Left lobe of liver (tissue), 2 donors: ENCODE results near the gene SELL. TPM values are rescaled to one million over a fixed set of nuclear protein-coding genes. Genes with fewer than 3 reads are reported as not detected.
"Not testable (repeated sequence)": the region's sequence is repeated elsewhere in the genome, so short reads cannot be mapped to it uniquely, and the experiment has no call there.

Experiments used
- ATAC-seq: fragments of 200-7000 bp; cut with Tn5 transposase; one replicate; pipeline ENCODE4 v1.9.1; 2020; ENCODE audit warnings: mild to moderate bottlenecking, moderate library complexity
- DNase-seq: peaks from one replicate; pipeline ENCODE4 v3.0.0-alpha.2; 2020; ENCODE audit warnings: low spot score
- total RNA-seq: library from RNA; stranded (reverse); gene quantifications from one replicate; pipeline ENCODE4 v1.2.1, GENCODE V29; 2021
- donor health status: DM: no; HTN: no; CAD: no; lungs with moderate emphysema.
- donor health status: DM: no; HTN: yes; CAD: no.

SELL gene
- total RNA-seq: 1.9 TPM

GRCh38 chr1:169711469-169712308 is at the start of gene SELL:
SELL (minus strand) TSS chr1:169711620; CDS start chr1:169711498, 122 bp downstream.
- ATAC-seq: peak; percentile 100
- DNase-seq: peak; percentile 62

GRCh38 chr1:169759038-169759437 is 47.6 kb upstream of the SELL start:
- DNase-seq: no peak
- no peak for ATAC-seq

GRCh38 chr1:169753549-169753948 is 42.1 kb upstream of the SELL start:
- DNase-seq (no peak), ATAC-seq (no peak)

GRCh38 chr1:169750041-169750440 is 38.6 kb upstream of the SELL start:
- DNase-seq (no peak), ATAC-seq (no peak)

- ATAC-seq (no peak), DNase-seq (no peak)
Measured at GRCh38 chr1:169746550-169746949, 35.1 kb upstream of the SELL start.

- peak; percentile 92 for ATAC-seq
- peak; percentile 77 for DNase-seq
Measured at GRCh38 chr1:169745015-169745861, 33.8 kb upstream of the SELL start.

GRCh38 chr1:169741666-169742394 is 30.4 kb upstream of the SELL start:
- no peak for DNase-seq
- no peak for ATAC-seq

GRCh38 chr1:169739980-169740379 is 28.6 kb upstream of the SELL start:
- no peak for ATAC-seq
- DNase-seq: no peak

- ATAC-seq: no peak
Measured at GRCh38 chr1:169733924-169734323, 22.5 kb upstream of the SELL start, which contains the start of gene SELE. SELE (minus strand) TSS chr1:169734079; CDS start chr1:169733612, 467 bp downstream.

GRCh38 chr1:169731446-169731845 is 20.0 kb upstream of the SELL start:
- ATAC-seq: no peak

More at GRCh38 chr1:169733924-169734323, 22.5 kb upstream of the SELL start, which contains the start of gene SELE:
- DNase-seq: no peak

GRCh38 chr1:169729991-169730390 is 18.6 kb upstream of the SELL start:
- DNase-seq (no peak), ATAC-seq (no peak)

More at GRCh38 chr1:169731446-169731845, 20.0 kb upstream of the SELL start:
- no peak for DNase-seq

- DNase-seq: peak; percentile 59
- ATAC-seq: peak; percentile 75
Measured at GRCh38 chr1:169727307-169727706, 15.9 kb upstream of the SELL start.

GRCh38 chr1:169726851-169727250 is 15.4 kb upstream of the SELL start:
- ATAC-seq (peak; percentile 54), DNase-seq (no peak)

GRCh38 chr1:169725930-169726329 is 14.5 kb upstream of the SELL start:
- ATAC-seq (peak; percentile 81), DNase-seq (peak; percentile 68)

- DNase-seq (no peak), ATAC-seq (peak; percentile 37)
Measured at GRCh38 chr1:169724168-169724567, 12.7 kb upstream of the SELL start.

- ATAC-seq (no peak), DNase-seq (no peak)
Measured at GRCh38 chr1:169723763-169724162, 12.3 kb upstream of the SELL start.

GRCh38 chr1:169722779-169723178 is 11.4 kb upstream of the SELL start:
- DNase-seq: no peak
- peak; percentile 12 for ATAC-seq

- not testable (repeated sequence) for DNase-seq, ATAC-seq
Measured at GRCh38 chr1:169715100-169715499, 3.7 kb upstream of the SELL start.

GRCh38 chr1:169713090-169713489 is 1.7 kb upstream of the SELL start:
- ATAC-seq, DNase-seq: not testable (repeated sequence)

GRCh38 chr1:169712309-169712631 is 850 bp upstream of the SELL start:
- DNase-seq (no peak), ATAC-seq (no peak)

GRCh38 chr1:169708647-169709046 is 2.8 kb downstream of the SELL start:
- DNase-seq (no peak), ATAC-seq (no peak)
